Ishikawa (cell line): Measurements from ENCODE around the gene NOS3.

Source experiments
- EP300 ChIP-seq: IDR thresholded peaks from 2 replicates; pipeline ENCODE4 v1.6.1; 2012; ENCODE audit warnings: borderline replicate concordance
- FOXM1 ChIP-seq: IDR thresholded peaks from 2 replicates; pipeline ENCODE4 v1.6.1; 2012; ENCODE audit warnings: low read depth, borderline replicate concordance
- TEAD4 ChIP-seq: IDR thresholded peaks from 2 replicates; pipeline ENCODE4 v1.6.1; 2012
- TF ChIP-seq, protein P1 (sequence below): IDR thresholded peaks from 2 replicates; pipeline ENCODE4 v1.6.1; 2012

GRCh38 chr7:151017370-151017952 lies 26.6 kb downstream of the NOS3 start:
- TF ChIP-seq FOXM1 (no peak), EP300 (no peak), TEAD4 (no peak)
- TF ChIP-seq, protein P1, sequence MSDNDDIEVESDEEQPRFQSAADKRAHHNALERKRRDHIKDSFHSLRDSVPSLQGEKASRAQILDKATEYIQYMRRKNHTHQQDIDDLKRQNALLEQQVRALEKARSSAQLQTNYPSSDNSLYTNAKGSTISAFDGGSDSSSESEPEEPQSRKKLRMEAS, result no peak
